Measurements from ENCODE around the gene IGF2BP1.

Gene IGF2BP1

DNA sequence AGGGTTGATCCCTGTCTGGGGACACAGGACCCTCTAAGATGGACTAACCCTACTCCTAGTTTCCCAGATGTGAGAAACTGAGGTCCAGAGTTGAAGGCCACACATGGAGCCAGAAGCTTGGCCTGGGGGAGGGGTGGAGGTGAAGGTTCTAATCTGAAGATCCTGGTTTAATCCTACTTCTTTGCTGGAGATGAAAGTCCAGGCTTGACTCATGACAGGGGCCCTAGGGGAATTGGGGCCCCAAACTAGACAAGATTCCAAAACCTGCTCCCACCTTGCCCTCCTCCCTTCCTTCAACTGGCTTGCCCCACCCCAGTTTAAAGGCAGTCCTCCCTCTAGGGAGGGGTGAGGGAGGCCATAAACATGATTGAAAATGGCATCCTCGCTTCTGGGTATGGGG, 21.6 kb downstream of the IGF2BP1 start:
- Histone ChIP-seq H3K9me3 (no peaks in the 10 kb centered on the region), H3K27me3 (peaks cover 84% of the 10 kb centered on the region), H3K4me1 (ENCODE audit: control insufficient read depth in 1 of 2, insufficient read depth in 1 of 2, low read depth in 1 of 2, low read length in 1 of 2) (no peaks in the 10 kb centered on the region), H3K27ac (no peak overlapping the region), H3K36me3 (no peaks in the 10 kb centered on the region), H3K4me3 (ENCODE audit: low read depth in 1 of 2, low read length in 1 of 2) (no peak overlapping the region)
- TF ChIP-seq, protein P1, sequence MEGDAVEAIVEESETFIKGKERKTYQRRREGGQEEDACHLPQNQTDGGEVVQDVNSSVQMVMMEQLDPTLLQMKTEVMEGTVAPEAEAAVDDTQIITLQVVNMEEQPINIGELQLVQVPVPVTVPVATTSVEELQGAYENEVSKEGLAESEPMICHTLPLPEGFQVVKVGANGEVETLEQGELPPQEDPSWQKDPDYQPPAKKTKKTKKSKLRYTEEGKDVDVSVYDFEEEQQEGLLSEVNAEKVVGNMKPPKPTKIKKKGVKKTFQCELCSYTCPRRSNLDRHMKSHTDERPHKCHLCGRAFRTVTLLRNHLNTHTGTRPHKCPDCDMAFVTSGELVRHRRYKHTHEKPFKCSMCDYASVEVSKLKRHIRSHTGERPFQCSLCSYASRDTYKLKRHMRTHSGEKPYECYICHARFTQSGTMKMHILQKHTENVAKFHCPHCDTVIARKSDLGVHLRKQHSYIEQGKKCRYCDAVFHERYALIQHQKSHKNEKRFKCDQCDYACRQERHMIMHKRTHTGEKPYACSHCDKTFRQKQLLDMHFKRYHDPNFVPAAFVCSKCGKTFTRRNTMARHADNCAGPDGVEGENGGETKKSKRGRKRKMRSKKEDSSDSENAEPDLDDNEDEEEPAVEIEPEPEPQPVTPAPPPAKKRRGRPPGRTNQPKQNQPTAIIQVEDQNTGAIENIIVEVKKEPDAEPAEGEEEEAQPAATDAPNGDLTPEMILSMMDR (IDR thresholded peaks at IDR 0.05) = no peak

DNA sequence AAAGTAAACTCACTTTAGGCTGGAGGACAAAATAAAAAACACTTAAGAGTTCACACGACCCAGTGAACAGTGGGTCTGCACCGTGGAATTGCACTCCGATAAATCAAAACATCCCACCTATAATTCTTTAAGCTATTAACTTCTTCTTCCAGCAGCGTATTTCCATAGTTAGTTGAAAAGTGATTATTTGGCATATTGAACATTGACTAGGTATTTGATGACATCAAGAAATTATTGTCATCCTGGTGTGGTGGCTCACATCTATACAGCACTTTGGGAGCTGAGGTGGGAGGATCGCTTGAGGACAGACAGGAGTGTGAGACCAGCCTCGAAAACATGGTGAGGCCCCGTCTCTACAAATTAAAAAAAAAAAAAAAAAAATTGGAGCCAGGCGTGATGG, 23.4 kb downstream of the IGF2BP1 start:
- TF ChIP-seq, protein P1 (IDR thresholded peaks at IDR 0.05) = no peak
- Histone ChIP-seq H3K27ac (no peak overlapping the region), H3K4me3 (ENCODE audit: low read depth in 1 of 2, low read length in 1 of 2) (no peak overlapping the region), H3K27me3 (peaks cover 77% of the 10 kb centered on the region), H3K4me1 (ENCODE audit: control insufficient read depth in 1 of 2, insufficient read depth in 1 of 2, low read depth in 1 of 2, low read length in 1 of 2) (no peaks in the 10 kb centered on the region), H3K36me3 (no peaks in the 10 kb centered on the region), H3K9me3 (no peaks in the 10 kb centered on the region)

DNA sequence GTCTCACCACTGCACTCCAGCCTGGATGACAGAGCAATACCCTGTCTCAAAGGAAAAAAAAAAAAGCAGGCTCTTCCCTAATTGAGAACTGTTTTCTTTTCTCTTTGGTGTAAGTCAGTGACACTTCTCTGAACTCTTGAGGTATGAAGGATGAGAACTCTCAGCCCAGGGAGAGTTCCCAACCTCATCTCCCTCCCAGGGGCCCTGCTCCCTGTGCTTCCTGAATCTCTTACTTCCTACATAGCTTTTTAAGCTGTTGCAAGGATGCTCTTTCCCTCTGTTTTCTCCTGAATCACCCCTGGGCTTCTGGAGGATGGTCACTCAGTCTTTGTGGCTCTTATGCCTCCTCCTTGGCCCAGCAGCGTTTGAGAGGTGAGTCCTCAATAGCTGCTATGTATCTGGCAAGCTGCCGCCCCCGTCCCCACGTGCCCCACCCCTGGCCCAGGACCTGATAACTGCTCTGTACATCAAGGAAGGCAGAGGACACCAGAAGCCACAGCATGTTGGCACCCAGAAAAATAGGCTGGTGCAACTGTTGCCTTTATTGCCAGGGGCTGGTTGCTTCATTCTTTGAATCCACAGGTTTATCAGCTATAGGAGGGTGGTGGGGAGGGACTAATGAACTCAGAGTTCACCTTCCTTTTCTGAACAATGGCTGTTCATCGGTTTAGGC, 24.0 kb downstream of the IGF2BP1 start:
- Histone ChIP-seq H3K27ac (no peak overlapping the region), H3K4me1 (ENCODE audit: control insufficient read depth in 1 of 2, insufficient read depth in 1 of 2, low read depth in 1 of 2, low read length in 1 of 2) (no peaks in the 10 kb centered on the region), H3K4me3 (ENCODE audit: low read depth in 1 of 2, low read length in 1 of 2) (no peak overlapping the region), H3K9me3 (no peaks in the 10 kb centered on the region), H3K36me3 (no peaks in the 10 kb centered on the region), H3K27me3 (peaks cover 76% of the 10 kb centered on the region)
- TF ChIP-seq, protein P1 (IDR thresholded peaks at IDR 0.05) = no peak

DNA sequence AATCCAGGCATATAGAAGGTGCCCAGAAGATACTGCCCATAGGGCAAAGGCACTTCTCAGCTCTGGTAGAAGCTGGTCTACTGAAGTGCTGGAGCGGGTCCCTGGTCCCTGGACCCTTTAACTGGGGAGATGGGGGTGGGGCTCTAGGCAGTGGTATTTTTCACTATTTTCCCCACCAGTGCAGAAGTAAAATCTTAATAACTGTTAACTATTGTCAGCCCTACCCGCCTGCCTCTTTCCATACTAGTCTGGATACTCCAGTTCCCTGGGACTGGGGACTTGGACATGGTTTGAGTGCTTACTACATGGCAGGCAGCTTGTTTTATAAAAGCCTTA, 24.6 kb downstream of the IGF2BP1 start:
- Histone ChIP-seq H3K27ac (no peak overlapping the region), H3K9me3 (no peaks in the 10 kb centered on the region), H3K36me3 (no peaks in the 10 kb centered on the region), H3K4me3 (ENCODE audit: low read depth in 1 of 2, low read length in 1 of 2) (no peak overlapping the region), H3K27me3 (peaks cover 71% of the 10 kb centered on the region), H3K4me1 (ENCODE audit: control insufficient read depth in 1 of 2, insufficient read depth in 1 of 2, low read depth in 1 of 2, low read length in 1 of 2) (no peaks in the 10 kb centered on the region)
- TF ChIP-seq, protein P1 (IDR thresholded peaks at IDR 0.05) = no peak

DNA sequence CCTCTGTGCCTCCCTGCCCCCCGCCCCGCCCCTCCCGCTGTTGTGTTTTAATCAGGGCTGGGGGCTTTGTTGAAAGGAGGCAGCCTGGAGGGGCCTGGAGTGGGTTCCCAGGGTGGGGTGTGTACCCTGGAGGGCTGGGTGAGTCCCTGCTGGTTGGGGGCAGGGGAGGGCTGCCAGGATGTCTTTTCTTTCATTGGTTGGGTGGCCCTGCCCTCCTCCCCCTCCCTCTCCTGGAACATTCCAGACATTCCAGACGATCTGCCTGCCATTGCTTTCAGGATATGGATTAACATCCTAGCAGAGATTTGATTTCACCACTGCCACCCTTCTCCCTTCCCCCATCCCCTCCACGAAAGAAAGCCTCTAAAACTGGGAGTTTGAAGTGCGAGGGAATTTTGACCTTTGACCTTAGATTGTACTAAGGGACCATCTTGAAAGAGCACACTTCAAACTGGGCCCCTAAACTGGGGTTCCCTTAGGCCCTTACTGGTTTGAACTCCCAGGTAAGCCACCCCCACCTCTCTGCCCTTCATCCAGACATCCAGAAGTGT, 25.3 kb downstream of the IGF2BP1 start:
- Histone ChIP-seq H3K9me3 (no peaks in the 10 kb centered on the region), H3K4me1 (ENCODE audit: control insufficient read depth in 1 of 2, insufficient read depth in 1 of 2, low read depth in 1 of 2, low read length in 1 of 2) (no peaks in the 10 kb centered on the region), H3K27me3 (peaks cover 64% of the 10 kb centered on the region), H3K36me3 (no peaks in the 10 kb centered on the region), H3K27ac (no peak overlapping the region), H3K4me3 (ENCODE audit: low read depth in 1 of 2, low read length in 1 of 2) (no peak overlapping the region)
- TF ChIP-seq, protein P1 (IDR thresholded peaks at IDR 0.05) = no peak
